Neural crest cell (in vitro differentiated cells): Measurements from ENCODE around the gene CHAC2. TPM values are rescaled to one million over a fixed set of nuclear protein-coding genes. Genes with fewer than 3 reads are reported as not detected.

Experiments used
- DNase-seq: peaks from one replicate; pipeline ENCODE4 v3.0.0; 2021; ENCODE audit warnings: low read depth, mixed read lengths, low spot score
- H3K27ac Mint-ChIP-seq: one replicate; pipeline ENCODE4 v1.8.0; 2021; ENCODE audit warnings: mild to moderate bottlenecking, mixed read lengths; ENCODE audit not compliant: unreplicated experiment
- H3K27me3 Mint-ChIP-seq: 2 replicates; pipeline ENCODE4 v1.8.0; 2021; ENCODE audit warnings: low read depth, mild to moderate bottlenecking, mixed read lengths
- H3K36me3 Mint-ChIP-seq: 2 replicates; pipeline ENCODE4 v1.8.0; 2021; ENCODE audit warnings: low read depth, mild to moderate bottlenecking, mixed read lengths
- H3K4me1 Mint-ChIP-seq: 2 replicates; pipeline ENCODE4 v1.8.0; 2021; ENCODE audit warnings: mixed read lengths
- H3K4me3 Mint-ChIP-seq: one replicate; pipeline ENCODE4 v1.8.0; 2021; ENCODE audit warnings: mild to moderate bottlenecking, mixed read lengths
- H3K9me3 Mint-ChIP-seq: 2 replicates; pipeline ENCODE4 v1.8.0; 2021; ENCODE audit warnings: mixed read lengths
- CTCF ChIP-seq: fragments of 200-600 bp; sonication (generic); conservative IDR thresholded peaks from 2 replicates; pipeline ENCODE4 v1.5.0; 2021; ENCODE audit warnings: antibody characterized with exemption, mild to moderate bottlenecking
- total RNA-seq: library from RNA; stranded (reverse); gene quantifications from 2 replicates; pipeline ENCODE4 v1.2.1, GENCODE V29; 2021

CHAC2 gene
- total RNA-seq, 1 donor from 2014 or later: 7.8 TPM

GRCh38 chr2:53737091-53737490, 30.5 kb upstream of the CHAC2 start:
- Mint-ChIP-seq H3K27ac (no peak overlapping the region), H3K4me3 (no peak overlapping the region), H3K9me3 (no peaks in the 10 kb centered on the region), H3K27me3 (no peaks in the 10 kb centered on the region), H3K36me3 (peaks cover 24% of the 10 kb centered on the region), H3K4me1 (peaks cover 17% of the 10 kb centered on the region)
- DNase-seq: no peak
- TF ChIP-seq CTCF: no peak

- Mint-ChIP-seq H3K27me3 (no peaks in the 10 kb centered on the region), H3K27ac (no peak overlapping the region), H3K4me3 (no peak overlapping the region), H3K4me1 (peaks cover 24% of the 10 kb centered on the region), H3K36me3 (peaks cover 22% of the 10 kb centered on the region), H3K9me3 (no peaks in the 10 kb centered on the region)
- TF ChIP-seq CTCF: no peak
- DNase-seq: no peak
These were observed 28.6 kb upstream of the CHAC2 start for GRCh38 chr2:53739032-53739431.

GRCh38 chr2:53740170-53740569, 27.4 kb upstream of the CHAC2 start:
- Mint-ChIP-seq H3K36me3 (peaks cover 14% of the 10 kb centered on the region), H3K27ac (no peak overlapping the region), H3K27me3 (no peaks in the 10 kb centered on the region), H3K9me3 (no peaks in the 10 kb centered on the region), H3K4me3 (no peak overlapping the region), H3K4me1 (peaks cover 24% of the 10 kb centered on the region)
- peak; percentile 70 for TF ChIP-seq CTCF
- no peak for DNase-seq

- Mint-ChIP-seq H3K9me3 (no peaks in the 10 kb centered on the region), H3K4me1 (peaks cover 24% of the 10 kb centered on the region), H3K36me3 (peaks cover 14% of the 10 kb centered on the region), H3K27me3 (no peaks in the 10 kb centered on the region), H3K4me3 (no peak overlapping the region), H3K27ac (no peak overlapping the region)
- DNase-seq: no peak
- no peak for TF ChIP-seq CTCF
These were observed 23.1 kb upstream of the CHAC2 start for GRCh38 chr2:53744395-53745065.

GRCh38 chr2:53750041-53750768, 17.4 kb upstream of the CHAC2 start:
- Mint-ChIP-seq H3K27me3 (no peaks in the 10 kb centered on the region), H3K27ac (no peak overlapping the region), H3K9me3 (no peaks in the 10 kb centered on the region)

More at GRCh38 chr2:53750041-53750768, 17.4 kb upstream of the CHAC2 start:
- Mint-ChIP-seq H3K4me3 (no peak overlapping the region), H3K36me3 (peaks cover 13% of the 10 kb centered on the region), H3K4me1 (no peaks in the 10 kb centered on the region)
- no peak for DNase-seq
- TF ChIP-seq CTCF: no peak
